Measurements from ENCODE around the gene INO80C.
A peak's percentile ranks its signal among the peaks of the same experiment; 100 is the strongest.
"Not testable (repeated sequence)": the region's sequence is repeated elsewhere in the genome, so short reads cannot be mapped to it uniquely, and the experiment has no call there.

INO80C gene

GRCh38 chr18:35487525-35487924 lies 10.2 kb downstream of the INO80C start:
- DNase-seq (ENCODE audit: low read depth) = not testable (repeated sequence)

- no peak for DNase-seq (ENCODE audit: low read depth)
Measured at GRCh38 chr18:35485852-35486251, 11.9 kb downstream of the INO80C start.

- no peak for DNase-seq (ENCODE audit: low read depth)
Measured at GRCh38 chr18:35484034-35484433, 13.7 kb downstream of the INO80C start.

GRCh38 chr18:35481960-35482366 lies 15.8 kb downstream of the INO80C start:
- no peak for DNase-seq (ENCODE audit: low read depth)

GRCh38 chr18:35479911-35480586 lies 17.7 kb downstream of the INO80C start:
- DNase-seq (ENCODE audit: low read depth) = no peak

- peak; percentile 13 for DNase-seq (ENCODE audit: low read depth)
Measured at GRCh38 chr18:35478520-35479435, 19.0 kb downstream of the INO80C start.

- no peak for DNase-seq (ENCODE audit: low read depth)
Measured at GRCh38 chr18:35477974-35478373, 19.8 kb downstream of the INO80C start.

GRCh38 chr18:35477497-35477896 lies 20.3 kb downstream of the INO80C start:
- DNase-seq (ENCODE audit: low read depth) = no peak

GRCh38 chr18:35474884-35475283 lies 22.9 kb downstream of the INO80C start:
- no peak for DNase-seq (ENCODE audit: low read depth)

- DNase-seq (ENCODE audit: low read depth) = no peak
Measured at GRCh38 chr18:35473562-35473961, 24.2 kb downstream of the INO80C start.

GRCh38 chr18:35470435-35470834 lies 27.3 kb downstream of the INO80C start:
- DNase-seq (ENCODE audit: low read depth) = no peak

GRCh38 chr18:35469725-35470124 lies 28.0 kb downstream of the INO80C start:
- no peak for DNase-seq (ENCODE audit: low read depth)

GRCh38 chr18:35468711-35469110 lies 29.0 kb downstream of the INO80C start:
- DNase-seq (ENCODE audit: low read depth) = no peak

- no peak for DNase-seq (ENCODE audit: low read depth)
Measured at GRCh38 chr18:35467624-35468016, 30.1 kb downstream of the INO80C start.

GRCh38 chr18:35466815-35467623 lies 30.7 kb downstream of the INO80C start:
- no peak for DNase-seq (ENCODE audit: low read depth)

GRCh38 chr18:35466334-35466733 lies 31.4 kb downstream of the INO80C start:
- no peak for DNase-seq (ENCODE audit: low read depth)

GRCh38 chr18:35465329-35465728 lies 32.4 kb downstream of the INO80C start:
- DNase-seq (ENCODE audit: low read depth) = no peak

- no peak for DNase-seq (ENCODE audit: low read depth)
Measured at GRCh38 chr18:35464831-35465279, 32.9 kb downstream of the INO80C start.

GRCh38 chr18:35463827-35464226 lies 33.9 kb downstream of the INO80C start:
- DNase-seq (ENCODE audit: low read depth) = no peak

- no peak for DNase-seq (ENCODE audit: low read depth)
Measured at GRCh38 chr18:35463050-35463449, 34.7 kb downstream of the INO80C start.

GRCh38 chr18:35460736-35461161 lies 37.0 kb downstream of the INO80C start:
- no peak for DNase-seq (ENCODE audit: low read depth)

- no peak for DNase-seq (ENCODE audit: low read depth)
Measured at GRCh38 chr18:35459997-35460396, 37.8 kb downstream of the INO80C start.
